HG02588 (cell line): ENCODE results near the gene CHST10.

Source experiments
- ATAC-seq: cut with Tn5 transposase; IDR thresholded peaks from one replicate; pipeline ENCODE4 v1.9.1; 2021; ENCODE audit warnings: mild to moderate bottlenecking, moderate library complexity; ENCODE audit not compliant: unreplicated experiment

Gene CHST10

GRCh38 chr2:100417711-100418124 lies 250 bp upstream of the CHST10 start:
- no peak for ATAC-seq

GRCh38 chr2:100416397-100416934 lies 1.0 kb downstream of the CHST10 start:
- ATAC-seq = no peak

GRCh38 chr2:100413571-100413970 lies 3.9 kb downstream of the CHST10 start:
- no peak for ATAC-seq

- ATAC-seq = no peak
Measured at GRCh38 chr2:100412881-100413321, 4.6 kb downstream of the CHST10 start.

- ATAC-seq = no peak
Measured at GRCh38 chr2:100412466-100412865, 5.0 kb downstream of the CHST10 start.

GRCh38 chr2:100411841-100412292 lies 5.6 kb downstream of the CHST10 start:
- no peak for ATAC-seq

GRCh38 chr2:100409975-100410647 lies 7.4 kb downstream of the CHST10 start:
- ATAC-seq = no peak

GRCh38 chr2:100409461-100409860 lies 8.0 kb downstream of the CHST10 start:
- no peak for ATAC-seq

- no peak for ATAC-seq
Measured at GRCh38 chr2:100408941-100409340, 8.5 kb downstream of the CHST10 start.

GRCh38 chr2:100408104-100408503 lies 9.4 kb downstream of the CHST10 start:
- ATAC-seq = no peak

- no peak for ATAC-seq
Measured at GRCh38 chr2:100407563-100407962, 9.9 kb downstream of the CHST10 start.

GRCh38 chr2:100407073-100407472 lies 10.4 kb downstream of the CHST10 start:
- no peak for ATAC-seq

GRCh38 chr2:100406120-100406508 lies 11.4 kb downstream of the CHST10 start:
- no peak for ATAC-seq

GRCh38 chr2:100405403-100406119 lies 11.9 kb downstream of the CHST10 start:
- ATAC-seq = no peak

- no peak for ATAC-seq
Measured at GRCh38 chr2:100404411-100404810, 13.1 kb downstream of the CHST10 start.

GRCh38 chr2:100403722-100404121 lies 13.7 kb downstream of the CHST10 start:
- no peak for ATAC-seq

- ATAC-seq = no peak
Measured at GRCh38 chr2:100401268-100401667, 16.2 kb downstream of the CHST10 start.

- no peak for ATAC-seq
Measured at GRCh38 chr2:100399714-100400113, 17.8 kb downstream of the CHST10 start.

- ATAC-seq = no peak
Measured at GRCh38 chr2:100397976-100398375, 19.5 kb downstream of the CHST10 start.

GRCh38 chr2:100397118-100397860 lies 20.2 kb downstream of the CHST10 start:
- ATAC-seq = no peak

- no peak for ATAC-seq
Measured at GRCh38 chr2:100396483-100396882, 21.0 kb downstream of the CHST10 start.
